Measurements from ENCODE around the gene CRYAA.
"Not testable (repeated sequence)": the region's sequence is repeated elsewhere in the genome, so short reads cannot be mapped to it uniquely, and the experiment has no call there.

GRCh38 chr21:43149344-43149743 lies 19.5 kb upstream of the CRYAA start:
- not testable (repeated sequence) for TF ChIP-seq POLR2A, CTCF (IDR thresholded peaks at IDR 0.05)
